HUES64 (cell line): Measurements from ENCODE around the gene RAD51D.

ENCODE experiments used
- H3K27ac ChIP-seq: 2 replicates; pipeline ENCODE4 v1.7.0; 2013; ENCODE audit warnings: low read depth, low read length, inconsistent platforms
- H3K27me3 ChIP-seq: 2 replicates; pipeline ENCODE4 v1.6.1; 2013; ENCODE audit warnings: mild to moderate bottlenecking, low read length; ENCODE audit not compliant: insufficient read depth
- H3K36me3 ChIP-seq: 2 replicates; pipeline ENCODE4 v1.6.1; 2013; ENCODE audit warnings: mild to moderate bottlenecking, low read length; ENCODE audit not compliant: insufficient read depth
- H3K4me1 ChIP-seq: 2 replicates; pipeline ENCODE4 v1.6.1; 2013; ENCODE audit warnings: mild to moderate bottlenecking, low read length, moderate library complexity; ENCODE audit not compliant: insufficient read depth
- H3K4me3 ChIP-seq: 2 replicates; pipeline ENCODE4 v1.5.1; 2013; ENCODE audit warnings: mild to moderate bottlenecking, low read length, moderate library complexity
- H3K9ac ChIP-seq: 2 replicates; pipeline ENCODE4 v1.6.1; 2013; ENCODE audit warnings: mild to moderate bottlenecking, low read depth, low read length
- H3K9me3 ChIP-seq: 2 replicates; pipeline ENCODE4 v1.6.1; 2013; ENCODE audit warnings: low read depth, low read length; ENCODE audit not compliant: insufficient read depth
- WGBS: fragments of 150-250, 120-280 bp; methylation state at CpG from one replicate; pipeline ENCODE4 v1.1.7; 2013; ENCODE audit warnings: missing lambda C conversion rate; 5-methylcytosine and 5-hydroxymethylcytosine counted together

Gene RAD51D

DNA sequence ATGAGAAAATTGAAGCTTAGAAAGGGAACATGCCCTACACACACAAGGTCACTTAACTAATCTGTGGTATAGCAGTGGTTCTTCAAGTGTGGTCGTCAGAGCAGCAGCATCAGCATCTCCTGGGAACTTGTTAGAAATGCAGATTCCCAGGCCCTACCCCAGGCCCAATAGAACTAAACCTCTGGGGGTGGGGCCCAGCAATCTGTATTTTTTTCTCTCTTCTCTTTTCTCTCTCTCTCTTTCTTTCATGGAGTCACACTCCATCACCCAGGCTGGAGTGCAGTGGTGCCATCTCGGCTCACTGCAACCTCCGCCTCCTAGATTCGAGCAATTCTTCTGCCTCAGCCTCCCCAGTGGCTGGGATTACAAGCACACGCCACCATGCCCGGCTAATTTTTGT, 18.6 kb upstream of the RAD51D start:
- no peaks in the 10 kb centered on the region for H3K9me3 ChIP-seq
- H3K4me3 ChIP-seq, result no peak overlapping the region
- H3K27ac ChIP-seq, result no peak overlapping the region
- no peak overlapping the region for H3K9ac ChIP-seq
- H3K36me3 ChIP-seq, result peaks cover 69% of the 10 kb centered on the region
- no peaks in the 10 kb centered on the region for H3K4me1 ChIP-seq
- 95% methylated on average over 6 of the region's 6 CpGs for WGBS
- no peaks in the 10 kb centered on the region for H3K27me3 ChIP-seq

DNA sequence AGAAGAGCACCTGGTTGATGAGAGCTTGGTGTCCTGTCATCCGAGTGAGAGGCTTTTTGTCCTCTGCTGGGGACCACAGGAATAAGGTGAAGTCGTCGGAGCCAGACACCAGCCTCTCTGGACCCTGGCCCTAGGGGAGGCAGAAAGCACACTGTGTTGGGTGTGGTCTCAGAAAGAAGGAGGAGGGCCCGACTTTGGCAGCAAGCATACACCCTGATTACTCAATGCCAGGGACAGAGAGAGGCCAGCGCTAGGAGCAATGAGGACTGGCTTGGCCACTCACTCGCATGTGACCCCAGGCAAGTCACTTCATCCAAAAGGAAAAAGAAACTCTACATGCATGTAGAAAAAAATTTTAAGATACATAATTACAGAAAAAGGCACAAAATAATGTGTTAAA, 15.7 kb upstream of the RAD51D start:
- 95% methylated on average over 6 of the region's 6 CpGs for WGBS
- no peak overlapping the region for H3K4me3 ChIP-seq
- H3K27me3 ChIP-seq, result no peaks in the 10 kb centered on the region
- peaks cover 96% of the 10 kb centered on the region for H3K36me3 ChIP-seq
- no peak overlapping the region for H3K9ac ChIP-seq
- no peaks in the 10 kb centered on the region for H3K9me3 ChIP-seq
- H3K27ac ChIP-seq, result no peak overlapping the region
- H3K4me1 ChIP-seq, result no peaks in the 10 kb centered on the region

DNA sequence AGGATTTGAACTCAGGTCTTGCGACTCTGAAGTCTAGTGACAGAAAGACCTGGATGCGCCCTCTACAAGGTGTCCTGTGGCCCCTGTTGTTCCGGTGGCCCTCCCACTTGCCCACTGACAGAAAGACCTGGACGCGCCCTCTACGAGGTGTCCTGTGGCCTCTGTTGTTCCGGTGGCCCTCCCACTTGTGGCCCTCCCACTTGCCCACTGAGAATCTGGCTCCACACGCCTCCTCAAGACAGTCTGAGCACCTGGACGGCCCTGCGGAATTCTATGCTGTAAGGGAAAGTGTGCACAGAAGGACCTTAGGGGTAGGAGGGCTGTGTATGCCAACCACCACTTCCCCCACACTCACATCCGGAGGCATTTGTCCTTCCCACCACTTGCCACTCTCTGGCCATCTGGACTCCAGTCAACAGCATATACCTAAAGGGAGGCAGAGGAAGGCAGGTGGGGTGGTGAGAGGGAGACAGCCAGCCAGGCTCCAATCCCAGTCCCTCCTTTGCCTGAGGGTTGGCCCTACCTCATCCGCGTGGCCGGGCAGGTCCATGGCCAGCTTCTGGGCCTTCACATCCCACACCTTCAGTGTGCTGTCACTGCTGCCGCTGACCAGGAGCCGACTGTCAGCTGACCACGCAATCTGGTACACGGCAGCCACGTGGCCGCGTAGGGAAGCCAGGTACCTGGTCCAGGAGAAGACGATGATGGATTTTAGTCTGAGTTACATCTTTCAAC, 13.3 kb upstream of the RAD51D start:
- Histone ChIP-seq H3K9me3 (no peaks in the 10 kb centered on the region), H3K4me1 (no peaks in the 10 kb centered on the region), H3K27me3 (no peaks in the 10 kb centered on the region), H3K27ac (no peak overlapping the region), H3K36me3 (peaks cover 74% of the 10 kb centered on the region), H3K4me3 (no peak overlapping the region), H3K9ac (no peak overlapping the region)
- WGBS, result 97% methylated on average over 19 of the region's 22 CpGs

DNA sequence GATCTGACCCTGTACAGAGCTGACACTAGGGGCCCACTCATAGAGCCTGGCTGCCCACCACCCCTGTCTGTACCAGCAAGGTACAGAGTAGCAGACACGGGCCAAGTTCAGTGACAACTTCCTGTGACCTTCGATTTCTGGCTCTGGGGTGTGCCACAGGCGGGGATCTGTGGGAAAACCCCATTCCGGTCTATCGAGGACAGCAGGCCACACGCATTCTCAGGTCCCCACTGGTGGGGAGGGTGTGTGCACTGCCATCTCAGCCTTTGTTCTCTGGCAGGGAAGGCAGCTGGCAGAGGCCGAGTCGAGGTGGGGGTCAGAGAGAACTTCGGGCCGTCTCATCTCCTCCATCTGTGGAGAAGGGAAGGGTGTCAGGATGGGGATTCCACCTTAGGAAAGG, 12.4 kb upstream of the RAD51D start:
- Histone ChIP-seq H3K4me1 (no peaks in the 10 kb centered on the region), H3K36me3 (peaks cover 66% of the 10 kb centered on the region), H3K9ac (no peak overlapping the region), H3K9me3 (no peaks in the 10 kb centered on the region), H3K27ac (no peak overlapping the region), H3K4me3 (no peak overlapping the region), H3K27me3 (no peaks in the 10 kb centered on the region)
- 96% methylated on average over 10 of the region's 10 CpGs for WGBS

DNA sequence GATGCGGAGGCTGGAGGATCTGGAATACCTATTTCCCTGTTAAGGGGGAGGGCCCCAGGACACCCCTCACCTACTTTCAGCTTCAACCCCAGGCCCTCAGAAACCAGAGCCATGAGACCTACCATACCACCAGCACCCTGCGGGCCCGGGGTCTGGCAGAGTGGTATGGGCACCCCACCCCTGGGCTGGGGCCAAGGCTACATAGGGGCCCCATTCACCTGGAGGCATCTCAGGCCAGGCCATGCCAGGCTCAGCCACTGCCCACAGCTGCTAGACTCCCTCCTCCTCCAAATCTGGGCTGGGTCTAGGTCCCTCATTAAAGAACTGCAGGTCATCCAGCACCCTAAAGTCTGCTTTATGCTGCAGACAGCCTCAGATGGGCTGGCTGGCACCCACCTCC, 10.7 kb upstream of the RAD51D start:
- H3K4me3 ChIP-seq, result no peak overlapping the region
- H3K27ac ChIP-seq, result no peak overlapping the region
- no peaks in the 10 kb centered on the region for H3K4me1 ChIP-seq
- H3K9me3 ChIP-seq, result no peaks in the 10 kb centered on the region
- no peaks in the 10 kb centered on the region for H3K27me3 ChIP-seq
- H3K9ac ChIP-seq, result no peak overlapping the region
- whole genome bisulfite sequencing, result 97% methylated on average over 3 of the region's 3 CpGs
- H3K36me3 ChIP-seq, result peaks cover 49% of the 10 kb centered on the region

DNA sequence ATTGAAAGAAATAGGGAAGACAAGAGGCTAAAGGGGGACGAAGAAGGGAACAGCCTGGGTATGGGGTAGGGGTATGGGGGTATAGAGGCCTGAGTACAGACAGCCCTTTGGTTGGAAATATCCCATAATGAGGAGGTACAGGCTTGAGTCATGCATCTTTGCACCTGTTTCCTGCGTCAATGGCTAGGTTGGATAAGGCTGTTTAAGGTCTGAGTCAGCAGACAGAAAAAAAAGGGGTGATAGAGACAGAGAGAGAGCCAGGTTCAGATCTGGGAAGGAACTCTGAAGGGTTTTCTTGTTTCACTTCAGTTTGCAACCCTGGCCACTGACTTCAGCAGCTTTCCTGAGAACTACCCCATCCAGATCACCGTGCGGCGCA, 10.3 kb upstream of the RAD51D start:
- H3K4me3 ChIP-seq, result no peak overlapping the region
- H3K4me1 ChIP-seq, result no peaks in the 10 kb centered on the region
- H3K27me3 ChIP-seq, result no peaks in the 10 kb centered on the region
- 96% methylated on average over 5 of the region's 5 CpGs for WGBS
- H3K27ac ChIP-seq, result no peak overlapping the region
- no peaks in the 10 kb centered on the region for H3K9me3 ChIP-seq
- peaks cover 44% of the 10 kb centered on the region for H3K36me3 ChIP-seq
- H3K9ac ChIP-seq, result no peak overlapping the region

DNA sequence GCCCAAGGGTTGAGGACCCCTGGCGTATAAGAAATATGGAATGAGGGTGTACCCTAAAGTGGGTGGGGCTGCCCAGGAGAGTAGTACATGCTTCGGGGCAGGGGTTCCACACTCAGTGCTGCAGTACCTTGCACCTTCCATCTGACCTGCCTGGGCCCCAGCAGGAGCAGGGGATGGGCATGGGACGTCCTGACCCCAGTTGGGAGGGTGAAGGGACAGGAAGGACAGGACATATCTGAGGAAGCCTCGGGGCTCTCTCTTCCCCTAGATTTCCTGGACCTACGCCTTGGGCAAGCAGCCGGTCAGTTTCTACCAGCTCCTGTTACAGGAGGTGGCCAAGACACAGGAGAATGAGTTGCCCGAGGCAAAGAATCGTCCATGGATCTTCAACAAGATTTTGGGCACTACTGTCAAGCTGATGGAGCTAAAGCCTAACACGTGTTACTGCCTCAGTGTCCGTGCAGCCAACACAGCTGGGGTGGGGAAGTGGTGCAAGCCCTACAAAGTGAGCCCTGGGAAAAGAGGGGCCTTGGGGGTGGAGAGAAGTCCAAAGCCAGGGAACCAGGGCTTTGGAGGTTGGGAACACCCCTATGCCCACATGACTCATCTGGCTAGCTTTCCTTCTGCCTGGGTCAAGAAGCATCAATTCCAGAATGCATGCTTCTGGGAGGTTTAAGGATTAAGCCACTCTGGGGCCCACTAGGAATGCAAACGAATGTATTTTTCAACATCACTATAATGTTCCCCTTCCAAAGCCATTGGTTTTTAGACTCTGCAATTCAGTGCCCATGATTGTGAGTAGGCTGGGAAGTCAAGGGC, 9.7 kb upstream of the RAD51D start:
- 89% methylated on average over 11 of the region's 11 CpGs for WGBS
- Histone ChIP-seq H3K9me3 (no peaks in the 10 kb centered on the region), H3K4me3 (no peak overlapping the region), H3K27me3 (no peaks in the 10 kb centered on the region), H3K4me1 (no peaks in the 10 kb centered on the region), H3K27ac (no peak overlapping the region), H3K9ac (no peak overlapping the region), H3K36me3 (peaks cover 38% of the 10 kb centered on the region)

DNA sequence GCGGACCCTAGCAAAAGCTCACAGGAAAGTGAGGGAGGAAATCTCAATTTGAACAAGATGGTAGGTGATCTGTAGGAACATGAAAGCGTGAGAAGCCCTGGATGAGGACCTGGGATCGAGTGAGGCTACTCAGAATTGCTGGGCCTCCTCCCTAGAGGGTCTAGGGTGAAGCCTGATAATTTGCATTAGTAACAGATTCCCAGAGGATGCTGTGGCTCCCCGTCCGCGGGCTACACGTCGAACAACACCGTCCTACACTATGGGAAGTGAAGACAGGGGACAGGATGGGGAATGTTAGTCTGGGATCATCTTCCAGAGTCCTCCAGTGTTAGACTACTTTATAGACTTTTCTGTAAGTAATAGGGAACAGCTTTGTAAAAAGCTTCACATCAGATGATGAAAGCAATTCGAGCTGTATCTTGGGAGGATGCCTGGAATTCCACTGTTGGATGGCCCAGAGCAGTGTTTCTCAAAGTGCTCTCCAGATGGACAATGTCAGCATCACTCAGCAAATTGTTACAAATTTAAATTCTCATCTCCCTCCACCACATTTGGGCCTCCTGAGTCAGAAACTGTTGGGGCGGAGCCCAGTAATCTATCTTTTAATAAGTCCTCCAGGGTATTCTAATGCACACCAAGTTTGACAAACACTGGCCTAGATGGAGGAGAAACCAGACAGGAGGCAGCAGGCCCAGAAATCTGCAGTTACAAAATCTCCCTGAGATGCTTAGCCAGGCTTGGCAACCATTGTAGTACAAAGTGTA, 8.3 kb upstream of the RAD51D start:
- Histone ChIP-seq H3K27me3 (no peaks in the 10 kb centered on the region), H3K9ac (no peak overlapping the region)
- whole genome bisulfite sequencing, result 90% methylated on average over 11 of the region's 11 CpGs

DNA sequence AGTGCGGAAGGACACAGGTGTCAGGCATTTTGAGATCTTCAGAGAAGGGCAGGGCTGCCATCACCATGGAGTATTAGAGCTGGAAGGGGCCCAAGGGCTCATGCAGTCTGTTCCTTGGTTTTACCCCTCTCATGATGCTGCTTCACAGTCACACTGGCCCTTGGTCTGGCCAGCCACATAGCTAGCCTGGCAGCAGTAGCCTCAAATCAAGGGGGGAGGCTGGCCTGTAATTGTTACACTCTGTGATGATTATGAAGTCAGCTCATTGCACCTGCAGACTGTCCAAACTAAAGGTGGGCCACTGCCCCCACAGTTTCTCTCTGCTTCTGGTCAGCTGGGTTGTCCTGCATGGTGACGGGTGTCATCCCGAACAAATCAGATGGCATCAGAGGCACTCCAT, 1.7 kb upstream of the RAD51D start, which contains the start of gene FNDC8:
Gene FNDC8, plus strand, starts transcription at position 301 of the 400 bp plus-strand sequence. Its CDS starts 79 bp downstream, at position 380.
- WGBS, result 92% methylated on average over 3 of the region's 3 CpGs
- Histone ChIP-seq H3K4me3 (no peak within 1 kb of the TSS), H3K9ac (no peak within 1 kb of the TSS), H3K36me3 (no peaks in the 10 kb centered on the region), H3K4me1 (no peaks in the 10 kb centered on the region; the same call in 1 of the 2 replicates), H3K27me3 (peaks cover 19% of the 10 kb centered on the region; the same call in 1 of the 2 replicates), H3K27ac (no peak within 1 kb of the TSS), H3K9me3 (no peaks in the 10 kb centered on the region)

More for the DNA sequence above, 8.3 kb upstream of the RAD51D start:
- H3K9me3 ChIP-seq, result no peaks in the 10 kb centered on the region
- no peaks in the 10 kb centered on the region for H3K4me1 ChIP-seq
- no peak overlapping the region for H3K27ac ChIP-seq
- H3K4me3 ChIP-seq, result no peak overlapping the region
- peaks cover 24% of the 10 kb centered on the region for H3K36me3 ChIP-seq

DNA sequence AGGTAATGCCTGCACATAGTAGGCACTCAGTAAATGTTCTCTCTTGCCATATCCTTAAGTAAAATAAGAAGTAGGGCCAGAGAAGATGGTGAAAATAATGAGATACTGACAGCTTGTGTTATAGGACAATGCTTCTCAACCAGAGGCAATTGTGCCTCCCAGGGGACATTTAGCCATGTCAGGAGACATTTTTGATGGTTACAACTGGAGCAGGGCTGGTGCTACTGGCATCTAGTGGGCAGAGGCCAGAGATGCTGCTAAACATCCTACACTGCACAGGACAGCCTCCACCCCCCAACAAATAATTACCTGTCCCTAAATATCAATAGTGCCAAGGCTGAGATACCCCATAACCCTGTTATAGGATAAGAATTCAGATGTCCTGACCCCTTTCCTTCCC, 1.7 kb downstream of the RAD51D start:
- peaks cover 5% of the 10 kb centered on the region; the same call in 1 of the 2 replicates for H3K4me1 ChIP-seq
- H3K36me3 ChIP-seq, result no peaks in the 10 kb centered on the region
- peaks cover 19% of the 10 kb centered on the region; the same call in 1 of the 2 replicates for H3K27me3 ChIP-seq
- no peaks in the 10 kb centered on the region for H3K9me3 ChIP-seq
- H3K27ac ChIP-seq, result no peak overlapping the region
- no peak overlapping the region for H3K4me3 ChIP-seq
- no peak overlapping the region for H3K9ac ChIP-seq

DNA sequence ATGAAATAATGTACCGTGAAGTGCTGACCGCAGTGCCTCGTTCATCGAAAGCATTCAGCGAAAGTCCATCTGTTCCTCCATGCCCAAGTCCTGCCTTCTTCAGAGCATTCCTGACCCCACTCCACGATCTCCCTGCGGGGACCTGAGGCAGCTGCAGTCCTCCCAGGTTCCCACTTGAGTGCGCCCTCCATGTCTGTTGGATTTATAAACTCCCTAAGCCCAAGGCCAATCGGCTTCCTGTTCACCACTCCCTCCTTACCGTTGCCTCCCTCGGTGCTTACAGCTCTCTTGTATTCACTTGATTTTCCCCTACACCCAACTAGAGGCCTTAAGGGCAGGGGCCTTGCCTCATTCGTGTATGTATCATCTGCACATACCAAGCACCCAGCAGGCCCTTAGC, 2.8 kb downstream of the RAD51D start:
- Histone ChIP-seq H3K27me3 (peaks cover 14% of the 10 kb centered on the region; the same call in 1 of the 2 replicates), H3K27ac (no peak overlapping the region), H3K4me1 (peaks cover 5% of the 10 kb centered on the region; the same call in 1 of the 2 replicates), H3K9ac (no peak overlapping the region), H3K36me3 (no peaks in the 10 kb centered on the region), H3K9me3 (no peaks in the 10 kb centered on the region), H3K4me3 (no peak overlapping the region)
- WGBS, result 79% methylated on average over 12 of the region's 12 CpGs
